Choroid plexus epithelial cell (primary cell): ENCODE measurements around the gene ACTN3.
"Not testable (repeated sequence)": the region's sequence is repeated elsewhere in the genome, so short reads cannot be mapped to it uniquely, and the experiment has no call there.

ENCODE experiments used
- DNase-seq: peaks from one replicate; pipeline ENCODE4 v3.0.0-alpha.2; 2010; ENCODE audit warnings: low read depth
- H3K4me3 ChIP-seq: 2 replicates; pipeline ENCODE4 v1.5.1; 2011; ENCODE audit warnings: low read depth, mild to moderate bottlenecking, control low read depth, low read length, moderate library complexity
- TF ChIP-seq, protein P1 (sequence below): conservative IDR thresholded peaks from 2 replicates; pipeline ENCODE4 v1.5.1; 2011; ENCODE audit warnings: low read depth, mild to moderate bottlenecking, control low read depth, inconsistent platforms, low read length, moderate library complexity

The ACTN3 gene

DNA sequence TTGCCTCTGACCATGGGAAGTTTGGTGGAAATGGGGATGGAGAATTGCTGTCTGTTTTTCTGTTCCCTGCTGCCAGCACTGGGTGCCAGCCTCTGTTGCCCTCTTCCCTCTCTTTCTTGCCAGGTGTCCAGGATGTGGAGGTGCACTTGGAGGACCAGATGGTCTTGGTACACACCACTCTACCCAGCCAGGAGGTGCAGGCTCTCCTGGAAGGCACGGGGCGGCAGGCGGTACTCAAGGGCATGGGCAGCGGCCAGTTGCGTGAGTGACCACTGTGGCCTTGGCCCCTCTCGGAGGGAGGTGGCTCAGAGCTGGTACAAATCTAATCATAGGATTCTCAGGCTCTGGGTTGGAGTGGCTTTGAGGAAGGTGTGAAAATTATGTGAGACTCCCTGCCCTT lies 52.3 kb downstream of the ACTN3 start:
- H3K4me3 ChIP-seq = no peak overlapping the region
- DNase-seq = no peak
- TF ChIP-seq, protein P1, sequence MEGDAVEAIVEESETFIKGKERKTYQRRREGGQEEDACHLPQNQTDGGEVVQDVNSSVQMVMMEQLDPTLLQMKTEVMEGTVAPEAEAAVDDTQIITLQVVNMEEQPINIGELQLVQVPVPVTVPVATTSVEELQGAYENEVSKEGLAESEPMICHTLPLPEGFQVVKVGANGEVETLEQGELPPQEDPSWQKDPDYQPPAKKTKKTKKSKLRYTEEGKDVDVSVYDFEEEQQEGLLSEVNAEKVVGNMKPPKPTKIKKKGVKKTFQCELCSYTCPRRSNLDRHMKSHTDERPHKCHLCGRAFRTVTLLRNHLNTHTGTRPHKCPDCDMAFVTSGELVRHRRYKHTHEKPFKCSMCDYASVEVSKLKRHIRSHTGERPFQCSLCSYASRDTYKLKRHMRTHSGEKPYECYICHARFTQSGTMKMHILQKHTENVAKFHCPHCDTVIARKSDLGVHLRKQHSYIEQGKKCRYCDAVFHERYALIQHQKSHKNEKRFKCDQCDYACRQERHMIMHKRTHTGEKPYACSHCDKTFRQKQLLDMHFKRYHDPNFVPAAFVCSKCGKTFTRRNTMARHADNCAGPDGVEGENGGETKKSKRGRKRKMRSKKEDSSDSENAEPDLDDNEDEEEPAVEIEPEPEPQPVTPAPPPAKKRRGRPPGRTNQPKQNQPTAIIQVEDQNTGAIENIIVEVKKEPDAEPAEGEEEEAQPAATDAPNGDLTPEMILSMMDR = no peak

GRCh38 chr11:66600219-66600618 lies 53.5 kb downstream of the ACTN3 start:
- H3K4me3 ChIP-seq = no peak overlapping the region
- no peak for DNase-seq
- TF ChIP-seq, protein P1 = no peak

DNA sequence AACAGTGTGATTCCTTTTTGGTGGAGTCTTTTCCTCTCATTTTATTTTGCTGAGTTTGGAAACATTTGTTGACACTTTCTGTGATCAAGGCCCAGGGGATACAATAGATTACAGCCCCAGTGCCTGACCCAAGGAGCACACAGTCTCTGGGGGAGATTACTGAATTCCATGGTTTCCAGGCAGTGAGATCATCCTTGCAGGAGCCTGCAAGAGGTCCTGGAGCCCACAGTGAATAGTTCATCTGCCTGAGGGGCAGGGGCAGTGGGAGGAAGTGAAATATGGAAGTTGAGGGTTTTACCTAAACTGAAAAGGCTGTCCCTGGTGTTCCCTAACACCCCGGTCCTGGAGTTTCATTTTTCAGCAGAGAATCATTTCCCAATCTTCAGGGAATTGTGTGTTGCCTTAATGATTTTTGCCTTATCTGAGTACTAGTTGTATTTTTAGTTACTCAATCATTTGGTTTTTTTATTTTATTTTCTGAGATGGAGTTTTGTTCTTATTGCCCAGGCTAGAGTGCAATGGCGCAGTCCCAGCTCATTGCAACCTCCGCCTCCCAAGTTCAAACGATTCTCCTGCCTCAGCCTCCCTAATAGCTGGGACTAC lies 54.0 kb downstream of the ACTN3 start:
- DNase-seq = peak; percentile 51
- no peak overlapping the region for H3K4me3 ChIP-seq
- TF ChIP-seq, protein P1 = no peak

GRCh38 chr11:66603072-66603471 lies 56.4 kb downstream of the ACTN3 start:
- DNase-seq = no peak
- no peak overlapping the region for H3K4me3 ChIP-seq
- TF ChIP-seq, protein P1 = no peak

DNA sequence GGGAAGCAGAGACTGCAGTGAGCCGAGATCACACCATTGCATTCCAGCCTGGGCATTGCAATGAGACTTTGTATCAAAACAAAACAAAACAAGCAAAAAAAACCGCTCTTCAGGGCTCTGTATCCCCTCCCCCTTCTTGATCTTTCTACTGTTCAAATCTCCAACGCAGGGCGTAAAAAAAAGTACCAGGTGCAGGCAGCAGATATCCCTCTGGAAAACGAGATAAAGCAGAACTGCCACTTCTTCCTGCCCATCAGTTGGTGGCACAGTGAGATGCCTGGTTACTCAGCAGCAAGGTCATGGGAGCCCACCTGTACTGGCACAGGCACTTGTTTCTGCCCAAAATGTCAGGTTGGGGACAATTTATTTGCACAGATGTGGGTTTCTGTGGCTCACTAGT lies 57.5 kb downstream of the ACTN3 start:
- no peak for DNase-seq
- H3K4me3 ChIP-seq = no peak overlapping the region
- TF ChIP-seq, protein P1 = no peak

GRCh38 chr11:66606608-66607007 lies 59.9 kb downstream of the ACTN3 start:
- not testable (repeated sequence) for H3K4me3 ChIP-seq, DNase-seq

DNA sequence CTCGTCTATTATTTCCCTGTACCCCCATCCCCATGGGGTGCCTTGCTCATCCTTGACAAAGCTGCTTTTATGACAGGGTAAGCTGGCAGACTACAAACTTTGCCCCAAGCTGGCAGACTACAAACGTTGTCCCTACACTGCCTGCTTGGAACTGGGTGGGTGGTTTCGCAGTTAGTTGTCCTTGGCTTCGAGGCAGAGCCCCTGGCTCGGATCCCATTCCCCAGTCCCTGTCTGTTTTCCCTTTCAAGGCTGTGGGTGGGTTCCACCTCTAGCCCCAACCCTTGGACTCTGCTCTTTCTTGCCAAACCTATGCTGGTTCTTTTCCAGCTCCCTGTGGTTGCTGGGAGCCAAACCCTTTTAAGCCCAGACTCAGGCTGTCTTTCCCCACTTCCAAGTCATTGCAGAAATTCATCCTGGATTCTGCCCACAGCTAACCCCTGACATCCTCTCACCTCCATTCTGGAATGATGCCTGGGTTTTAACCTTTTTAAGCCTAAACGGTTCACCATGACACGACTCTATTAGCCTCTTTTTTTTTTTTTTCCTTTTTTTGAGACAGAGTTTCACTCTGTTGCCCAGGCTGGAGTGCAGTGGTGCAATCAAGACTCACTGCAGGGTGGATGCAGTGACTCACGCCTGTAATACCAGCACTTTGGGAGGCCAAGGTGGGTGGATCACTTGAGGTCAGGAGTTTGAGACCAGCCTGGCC lies 60.6 kb downstream of the ACTN3 start:
- TF ChIP-seq, protein P1 = no peak
- H3K4me3 ChIP-seq = no peak overlapping the region
- peak; percentile 74 for DNase-seq
